Measurements from ENCODE around the gene GPT2.

The GPT2 gene

DNA sequence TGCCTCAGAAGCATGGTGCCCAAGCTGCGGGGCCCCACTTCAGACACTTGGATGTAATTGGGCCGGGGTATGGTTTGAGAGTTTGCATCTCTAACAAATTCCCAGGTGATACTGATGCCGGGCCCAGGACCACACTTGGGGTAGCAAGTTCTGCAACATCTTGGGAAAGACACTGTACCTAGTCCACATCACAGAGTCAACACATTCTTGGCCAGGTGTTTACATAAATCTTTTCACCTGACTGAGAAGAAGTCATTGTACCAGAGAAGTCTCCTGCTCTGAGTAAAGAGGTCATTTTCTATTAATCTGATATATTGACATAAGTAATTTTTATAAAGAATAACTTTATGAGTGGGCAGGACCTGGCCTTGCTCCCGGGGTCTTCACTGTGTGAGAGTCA, 27.5 kb downstream of the GPT2 start:
- H3K27me3 ChIP-seq (ENCODE audit: control insufficient read depth in 1 of 2, insufficient read depth in 2 of 2, low read length in 2 of 2), result no peaks in the 10 kb centered on the region
- no peak overlapping the region for H3K4me3 ChIP-seq (ENCODE audit: low read length in 2 of 2)
- no peaks in the 10 kb centered on the region for H3K9me3 ChIP-seq (ENCODE audit: control insufficient read depth in 2 of 2, low read length in 2 of 2)
- no peaks in the 10 kb centered on the region for H3K4me1 ChIP-seq (ENCODE audit: control insufficient read depth, insufficient read depth, low read length)
- H3K27ac ChIP-seq (ENCODE audit: low read length), result no peak overlapping the region
- peaks cover 0 to 4% of the 10 kb centered on the region in 2 donors for H3K36me3 ChIP-seq (ENCODE audit: control insufficient read depth in 2 of 2, insufficient read depth in 2 of 2, low read length in 2 of 2)
- H3K9ac ChIP-seq (ENCODE audit: low read length in 2 of 2), result no peak overlapping the region

DNA sequence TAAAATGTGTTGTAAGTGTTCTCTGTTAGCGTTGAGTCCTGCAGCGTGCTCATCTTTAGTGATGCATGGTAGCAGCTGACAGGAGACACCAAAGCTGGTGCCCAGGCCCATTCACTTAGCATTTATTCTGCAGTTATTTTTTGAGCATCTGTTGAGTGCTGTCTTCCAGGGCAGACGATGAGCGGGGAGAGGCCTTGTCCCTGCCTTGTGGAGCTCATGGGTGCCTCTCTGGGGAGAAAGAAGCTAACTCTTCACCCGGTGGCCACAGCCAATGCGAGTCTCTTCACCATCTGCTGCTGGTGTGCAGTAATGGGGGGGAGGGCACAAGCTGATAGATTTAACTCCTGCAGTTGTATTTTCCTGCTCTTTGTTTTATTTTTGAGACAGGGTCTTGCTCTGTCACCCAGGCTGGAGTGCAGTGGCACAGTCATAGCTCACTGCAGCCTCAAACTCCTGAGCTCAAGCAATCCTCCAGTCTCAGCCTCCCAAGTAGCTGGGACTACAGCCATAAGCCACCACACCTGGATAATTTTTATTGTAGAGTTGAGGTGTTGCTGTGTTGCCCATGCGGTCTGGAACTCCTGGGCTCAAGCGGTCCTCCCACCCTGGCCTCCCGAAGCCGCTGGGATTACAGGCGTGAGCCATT, 30.5 kb downstream of the GPT2 start:
- Histone ChIP-seq H3K27me3 (ENCODE audit: control insufficient read depth in 1 of 2, insufficient read depth in 2 of 2, low read length in 2 of 2) (no peaks in the 10 kb centered on the region), H3K4me1 (ENCODE audit: control insufficient read depth, insufficient read depth, low read length) (no peaks in the 10 kb centered on the region), H3K4me3 (ENCODE audit: low read length in 2 of 2) (no peak overlapping the region), H3K9ac (ENCODE audit: low read length in 2 of 2) (no peak overlapping the region), H3K9me3 (ENCODE audit: control insufficient read depth in 2 of 2, low read length in 2 of 2) (no peaks in the 10 kb centered on the region), H3K27ac (ENCODE audit: low read length) (no peak overlapping the region), H3K36me3 (ENCODE audit: control insufficient read depth in 2 of 2, insufficient read depth in 2 of 2, low read length in 2 of 2) (peaks cover 0 to 2% of the 10 kb centered on the region in 2 donors)

DNA sequence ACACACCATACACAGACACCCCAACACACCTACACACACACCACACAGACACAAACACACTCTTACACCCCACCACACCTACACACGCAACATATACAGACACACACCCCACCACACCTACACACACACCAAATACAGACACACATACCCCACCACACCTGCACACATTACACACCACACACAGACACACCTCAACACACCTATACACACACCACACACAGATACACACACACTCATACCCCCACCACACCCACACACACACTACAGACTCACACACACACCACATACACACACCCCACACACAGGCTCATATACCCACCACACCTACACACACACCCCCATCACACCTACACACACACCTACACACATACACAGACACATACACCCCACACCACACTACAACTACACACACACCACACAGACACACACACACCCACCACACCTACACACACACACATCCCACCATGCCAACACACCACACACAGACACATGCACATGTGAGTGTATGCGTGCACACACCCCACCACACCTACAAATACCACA, 31.4 kb downstream of the GPT2 start:
- Histone ChIP-seq H3K27me3 (ENCODE audit: control insufficient read depth in 1 of 2, insufficient read depth in 2 of 2, low read length in 2 of 2) (no peaks in the 10 kb centered on the region), H3K27ac (ENCODE audit: low read length) (no peak overlapping the region), H3K4me3 (ENCODE audit: low read length in 2 of 2) (no peak overlapping the region), H3K4me1 (ENCODE audit: control insufficient read depth, insufficient read depth, low read length) (no peaks in the 10 kb centered on the region), H3K36me3 (ENCODE audit: control insufficient read depth in 2 of 2, insufficient read depth in 2 of 2, low read length in 2 of 2) (peaks cover 0 to 2% of the 10 kb centered on the region in 2 donors), H3K9ac (ENCODE audit: low read length in 2 of 2) (no peak overlapping the region), H3K9me3 (ENCODE audit: control insufficient read depth in 2 of 2, low read length in 2 of 2) (no peaks in the 10 kb centered on the region)

DNA sequence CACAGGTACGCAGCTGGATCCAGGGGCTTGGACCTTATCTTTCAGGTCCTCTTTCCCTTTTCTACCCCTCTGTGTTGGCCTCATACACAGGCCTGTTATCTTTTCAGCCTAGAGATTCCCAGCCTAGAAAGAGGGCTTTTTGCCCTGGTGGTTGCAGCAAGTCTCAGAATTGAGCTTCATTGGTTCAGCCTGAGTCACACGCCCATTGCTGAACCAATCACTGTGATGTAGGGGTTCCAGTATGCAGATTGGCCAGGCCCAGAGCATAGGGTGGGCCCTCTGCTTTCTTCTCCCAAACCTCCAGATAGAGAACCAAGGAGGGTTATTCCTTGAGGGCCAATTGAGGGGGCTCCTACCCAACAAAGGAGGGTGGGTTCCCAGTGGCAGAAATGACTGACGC, 32.8 kb downstream of the GPT2 start:
- H3K4me1 ChIP-seq (ENCODE audit: control insufficient read depth, insufficient read depth, low read length), result no peaks in the 10 kb centered on the region
- no peaks in the 10 kb centered on the region for H3K27me3 ChIP-seq (ENCODE audit: control insufficient read depth in 1 of 2, insufficient read depth in 2 of 2, low read length in 2 of 2)
- H3K27ac ChIP-seq (ENCODE audit: low read length), result no peak overlapping the region
- H3K36me3 ChIP-seq (ENCODE audit: control insufficient read depth in 2 of 2, insufficient read depth in 2 of 2, low read length in 2 of 2), result peaks cover 0 to 1% of the 10 kb centered on the region in 2 donors
- H3K9me3 ChIP-seq (ENCODE audit: control insufficient read depth in 2 of 2, low read length in 2 of 2), result no peaks in the 10 kb centered on the region
- H3K9ac ChIP-seq (ENCODE audit: low read length in 2 of 2), result no peak overlapping the region
- no peak overlapping the region for H3K4me3 ChIP-seq (ENCODE audit: low read length in 2 of 2)

DNA sequence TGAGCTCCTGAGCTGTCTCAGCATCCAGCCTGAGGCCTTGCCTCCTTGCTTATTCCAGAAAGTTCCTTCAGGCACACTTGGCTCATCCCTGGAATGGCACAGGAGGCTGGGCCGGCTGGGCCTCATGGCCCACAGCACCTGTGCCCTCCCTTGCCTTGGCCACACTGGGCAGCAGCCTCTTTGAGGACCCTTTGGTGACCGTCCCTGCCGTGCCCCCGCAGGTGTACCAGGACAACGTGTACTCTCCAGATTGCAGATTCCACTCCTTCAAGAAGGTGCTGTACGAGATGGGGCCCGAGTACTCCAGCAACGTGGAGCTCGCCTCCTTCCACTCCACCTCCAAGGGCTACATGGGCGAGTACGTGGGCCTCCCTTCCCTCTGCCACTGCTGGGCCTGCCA, 34.2 kb downstream of the GPT2 start:
- no peak overlapping the region for H3K9ac ChIP-seq (ENCODE audit: low read length in 2 of 2)

GRCh38 chr16:46918905-46919792, 35.0 kb downstream of the GPT2 start:
- H3K4me3 ChIP-seq (ENCODE audit: low read length in 2 of 2), result no peak overlapping the region
- no peaks in the 10 kb centered on the region for H3K4me1 ChIP-seq (ENCODE audit: control insufficient read depth, insufficient read depth, low read length)
- H3K9ac ChIP-seq (ENCODE audit: low read length in 2 of 2), result no peak overlapping the region
- H3K27me3 ChIP-seq (ENCODE audit: control insufficient read depth in 1 of 2, insufficient read depth in 2 of 2, low read length in 2 of 2), result no peaks in the 10 kb centered on the region
- no peaks in the 10 kb centered on the region for H3K9me3 ChIP-seq (ENCODE audit: control insufficient read depth in 2 of 2, low read length in 2 of 2)
- peaks cover 6 to 11% of the 10 kb centered on the region in 2 donors for H3K36me3 ChIP-seq (ENCODE audit: control insufficient read depth in 2 of 2, insufficient read depth in 2 of 2, low read length in 2 of 2)
- H3K27ac ChIP-seq (ENCODE audit: low read length), result no peak overlapping the region

More for the DNA sequence above, 34.2 kb downstream of the GPT2 start:
- Histone ChIP-seq H3K9me3 (ENCODE audit: control insufficient read depth in 2 of 2, low read length in 2 of 2) (no peaks in the 10 kb centered on the region), H3K4me1 (ENCODE audit: control insufficient read depth, insufficient read depth, low read length) (no peaks in the 10 kb centered on the region), H3K27ac (ENCODE audit: low read length) (no peak overlapping the region), H3K27me3 (ENCODE audit: control insufficient read depth in 1 of 2, insufficient read depth in 2 of 2, low read length in 2 of 2) (no peaks in the 10 kb centered on the region), H3K4me3 (ENCODE audit: low read length in 2 of 2) (no peak overlapping the region), H3K36me3 (ENCODE audit: control insufficient read depth in 2 of 2, insufficient read depth in 2 of 2, low read length in 2 of 2) (peaks cover 0 to 5% of the 10 kb centered on the region in 2 donors)

DNA sequence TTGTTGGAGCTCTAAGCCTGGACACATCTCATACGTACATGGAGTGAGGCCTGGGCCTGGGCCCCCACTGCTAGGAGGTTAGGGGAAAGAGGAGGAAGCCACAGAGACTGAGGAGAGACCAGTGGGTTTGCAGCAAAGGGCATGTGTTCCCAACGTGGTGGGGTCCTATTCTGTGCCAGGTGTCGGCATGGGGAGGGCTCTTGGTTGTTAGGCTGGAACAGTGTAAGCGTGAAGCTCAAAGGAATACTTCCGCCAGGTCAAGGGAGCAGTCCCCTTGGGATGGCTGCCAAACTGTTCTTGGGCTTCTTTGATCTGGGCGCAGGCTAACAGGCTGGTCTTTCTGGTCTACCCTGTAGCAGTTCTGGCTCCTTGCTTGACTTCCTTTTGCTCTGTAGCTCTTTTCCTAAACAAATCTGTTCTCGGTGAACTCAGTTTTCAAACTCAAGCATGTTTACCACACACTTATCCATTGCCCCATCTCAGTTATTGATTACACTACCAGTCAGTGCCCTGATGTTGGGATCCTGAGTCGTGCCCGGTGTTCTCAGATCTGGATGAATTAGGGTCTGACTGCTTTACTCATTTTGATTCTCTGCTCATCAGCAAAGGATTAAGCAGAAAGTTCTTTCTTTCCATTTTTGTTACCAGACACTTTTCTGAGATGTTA, 36.4 kb downstream of the GPT2 start:
- Histone ChIP-seq H3K9me3 (ENCODE audit: control insufficient read depth in 2 of 2, low read length in 2 of 2) (no peaks in the 10 kb centered on the region), H3K4me3 (ENCODE audit: low read length in 2 of 2) (no peak overlapping the region), H3K27me3 (ENCODE audit: control insufficient read depth in 1 of 2, insufficient read depth in 2 of 2, low read length in 2 of 2) (no peaks in the 10 kb centered on the region), H3K36me3 (ENCODE audit: control insufficient read depth in 2 of 2, insufficient read depth in 2 of 2, low read length in 2 of 2) (peaks cover 6 to 12% of the 10 kb centered on the region in 2 donors), H3K4me1 (ENCODE audit: control insufficient read depth, insufficient read depth, low read length) (no peaks in the 10 kb centered on the region), H3K27ac (ENCODE audit: low read length) (no peak overlapping the region), H3K9ac (ENCODE audit: low read length in 2 of 2) (no peak overlapping the region)

DNA sequence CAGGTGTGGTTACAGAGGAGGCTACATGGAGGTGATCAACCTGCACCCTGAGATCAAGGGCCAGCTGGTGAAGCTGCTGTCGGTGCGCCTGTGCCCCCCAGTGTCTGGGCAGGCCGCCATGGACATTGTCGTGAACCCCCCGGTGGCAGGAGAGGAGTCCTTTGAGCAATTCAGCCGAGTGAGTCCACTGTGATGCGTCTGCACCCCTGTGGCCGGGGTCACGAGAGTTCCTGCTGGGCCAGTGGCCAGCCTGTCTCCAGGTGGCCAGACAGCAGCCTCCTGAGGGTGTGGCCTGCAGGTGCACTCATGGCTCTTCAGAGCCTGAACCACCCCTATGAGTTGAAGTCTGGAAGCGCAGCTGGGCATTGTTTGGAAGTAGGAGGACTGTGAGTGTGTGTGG, 38.1 kb downstream of the GPT2 start:
- no peak overlapping the region for H3K27ac ChIP-seq (ENCODE audit: low read length)
- H3K27me3 ChIP-seq (ENCODE audit: control insufficient read depth in 1 of 2, insufficient read depth in 2 of 2, low read length in 2 of 2), result no peaks in the 10 kb centered on the region
- H3K4me3 ChIP-seq (ENCODE audit: low read length in 2 of 2), result no peak overlapping the region
- H3K4me1 ChIP-seq (ENCODE audit: control insufficient read depth, insufficient read depth, low read length), result no peaks in the 10 kb centered on the region
- H3K36me3 ChIP-seq (ENCODE audit: control insufficient read depth in 2 of 2, insufficient read depth in 2 of 2, low read length in 2 of 2), result peaks cover 9 to 20% of the 10 kb centered on the region in 2 donors
- no peaks in the 10 kb centered on the region for H3K9me3 ChIP-seq (ENCODE audit: control insufficient read depth in 2 of 2, low read length in 2 of 2)
- H3K9ac ChIP-seq (ENCODE audit: low read length in 2 of 2), result no peak overlapping the region

- Histone ChIP-seq H3K27me3 (ENCODE audit: control insufficient read depth in 1 of 2, insufficient read depth in 2 of 2, low read length in 2 of 2) (no peaks in the 10 kb centered on the region), H3K9ac (ENCODE audit: low read length in 2 of 2) (no peak overlapping the region), H3K4me1 (ENCODE audit: control insufficient read depth, insufficient read depth, low read length) (no peaks in the 10 kb centered on the region), H3K9me3 (ENCODE audit: control insufficient read depth in 2 of 2, low read length in 2 of 2) (no peaks in the 10 kb centered on the region), H3K36me3 (ENCODE audit: control insufficient read depth in 2 of 2, insufficient read depth in 2 of 2, low read length in 2 of 2) (peaks cover 9 to 23% of the 10 kb centered on the region in 2 donors), H3K27ac (ENCODE audit: low read length) (no peak overlapping the region), H3K4me3 (ENCODE audit: low read length in 2 of 2) (no peak overlapping the region)
Measured at GRCh38 chr16:46923513-46924295, 39.5 kb downstream of the GPT2 start.

GRCh38 chr16:46924402-46924801, 40.2 kb downstream of the GPT2 start:
- Histone ChIP-seq H3K4me1 (ENCODE audit: control insufficient read depth, insufficient read depth, low read length) (no peaks in the 10 kb centered on the region), H3K36me3 (ENCODE audit: control insufficient read depth in 2 of 2, insufficient read depth in 2 of 2, low read length in 2 of 2) (peaks cover 9 to 26% of the 10 kb centered on the region in 2 donors), H3K9ac (ENCODE audit: low read length in 2 of 2) (no peak overlapping the region), H3K9me3 (ENCODE audit: control insufficient read depth in 2 of 2, low read length in 2 of 2) (no peaks in the 10 kb centered on the region), H3K4me3 (ENCODE audit: low read length in 2 of 2) (no peak overlapping the region), H3K27ac (ENCODE audit: low read length) (no peak overlapping the region), H3K27me3 (ENCODE audit: control insufficient read depth in 1 of 2, insufficient read depth in 2 of 2, low read length in 2 of 2) (no peaks in the 10 kb centered on the region)
